HG02973 (cell line): ENCODE results near the gene TFF3.

ENCODE experiments used
- ATAC-seq: cut with Tn5 transposase; IDR thresholded peaks from one replicate; pipeline ENCODE4 v1.9.1; 2021; ENCODE audit warnings: moderate library complexity; ENCODE audit not compliant: unreplicated experiment

TFF3 gene

GRCh38 chr21:42321845-42322244 lies 6.6 kb upstream of the TFF3 start:
- ATAC-seq: no peak

GRCh38 chr21:42321231-42321630 lies 6.0 kb upstream of the TFF3 start:
- no peak for ATAC-seq

GRCh38 chr21:42320791-42321190 lies 5.6 kb upstream of the TFF3 start:
- ATAC-seq: no peak

GRCh38 chr21:42319851-42320572 lies 4.8 kb upstream of the TFF3 start:
- no peak for ATAC-seq

GRCh38 chr21:42319376-42319775 lies 4.2 kb upstream of the TFF3 start:
- ATAC-seq: no peak

- no peak for ATAC-seq
These were observed 2.9 kb upstream of the TFF3 start for GRCh38 chr21:42317826-42318746.

- ATAC-seq: no peak
These were observed 2.1 kb upstream of the TFF3 start for GRCh38 chr21:42317341-42317741.

- no peak for ATAC-seq
These were observed 1.7 kb upstream of the TFF3 start for GRCh38 chr21:42316891-42317290.

- ATAC-seq: no peak
These were observed 453 bp downstream of the TFF3 start for GRCh38 chr21:42314616-42315295.

GRCh38 chr21:42313501-42313969 lies 1.7 kb downstream of the TFF3 start:
- ATAC-seq: no peak

- ATAC-seq: no peak
These were observed 2.5 kb downstream of the TFF3 start for GRCh38 chr21:42312626-42313104.

- no peak for ATAC-seq
These were observed 3.2 kb downstream of the TFF3 start for GRCh38 chr21:42311816-42312625.

GRCh38 chr21:42311160-42311559 lies 4.0 kb downstream of the TFF3 start:
- no peak for ATAC-seq

- ATAC-seq: no peak
These were observed 4.7 kb downstream of the TFF3 start for GRCh38 chr21:42310411-42311001.

GRCh38 chr21:42309753-42310213 lies 5.4 kb downstream of the TFF3 start:
- ATAC-seq: no peak

GRCh38 chr21:42308914-42309752 lies 6.1 kb downstream of the TFF3 start:
- no peak for ATAC-seq

- no peak for ATAC-seq
These were observed 6.9 kb downstream of the TFF3 start for GRCh38 chr21:42308161-42308913.

GRCh38 chr21:42307106-42307505 lies 8.1 kb downstream of the TFF3 start:
- ATAC-seq: no peak
